Myocyte (in vitro differentiated cells): ENCODE results near the gene INPP5A. TPM values are rescaled to one million over a fixed set of nuclear protein-coding genes. Genes with fewer than 3 reads are reported as not detected.
"Not testable (repeated sequence)": the region's sequence is repeated elsewhere in the genome, so short reads cannot be mapped to it uniquely, and the experiment has no call there.

Experiments used
- DNase-seq: peaks from one replicate; pipeline ENCODE4 v3.0.0-alpha.2; 2012; ENCODE audit warnings: low read depth
- total RNA-seq: library from RNA; depleted of rRNA; stranded (reverse); fragments of >200 nt; gene quantifications from 2 replicates; pipeline ENCODE4 v1.2.3, GENCODE V29; 2014

Gene INPP5A
- total RNA-seq, 1 donor from 2014 or later = 48.6 TPM

DNA sequence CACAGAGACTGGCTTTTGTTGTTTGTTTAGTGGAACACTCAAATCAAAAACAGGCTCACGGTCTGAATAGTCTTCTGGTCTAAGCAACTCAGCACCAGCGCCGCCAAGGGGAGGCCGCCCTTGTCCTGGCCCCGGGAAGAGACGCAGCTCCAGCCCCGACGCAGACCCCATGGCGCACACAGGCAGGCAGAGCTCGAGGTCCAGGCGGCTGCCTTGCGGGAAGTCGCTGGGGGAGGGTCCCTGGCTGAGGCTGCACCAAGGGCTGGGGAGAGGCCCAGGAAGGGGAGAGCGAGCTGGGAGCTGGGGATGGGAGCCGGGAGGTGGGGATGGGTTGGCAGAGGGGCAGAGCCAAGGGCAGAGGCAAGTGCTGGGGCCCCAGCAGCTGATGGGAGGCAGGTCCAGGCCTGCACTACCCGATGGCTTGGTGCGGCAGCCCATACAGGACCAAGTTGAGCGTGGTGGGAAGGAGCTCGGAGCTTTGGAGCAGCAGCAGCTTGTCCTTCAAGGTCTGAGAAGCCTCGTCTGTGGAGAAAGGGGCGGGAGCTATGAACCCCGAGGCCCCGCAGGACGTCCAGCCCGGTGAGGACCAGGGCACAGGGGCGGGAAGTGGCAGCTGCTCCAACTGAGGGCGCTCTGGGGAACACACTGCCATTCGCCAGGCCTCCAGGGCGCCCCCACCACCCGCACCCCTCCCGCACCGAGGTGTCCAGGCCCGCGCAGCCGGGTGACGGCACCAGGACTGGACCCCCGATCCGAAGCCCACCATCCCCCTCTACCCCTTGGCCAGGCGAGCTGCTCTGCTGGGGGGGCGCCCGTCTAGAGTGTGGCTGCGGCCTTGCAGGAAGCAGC, 271.0 kb downstream of the INPP5A start:
- no peak for DNase-seq

GRCh38 chr10:132809232-132810140, 271.9 kb downstream of the INPP5A start:
- DNase-seq = no peak

DNA sequence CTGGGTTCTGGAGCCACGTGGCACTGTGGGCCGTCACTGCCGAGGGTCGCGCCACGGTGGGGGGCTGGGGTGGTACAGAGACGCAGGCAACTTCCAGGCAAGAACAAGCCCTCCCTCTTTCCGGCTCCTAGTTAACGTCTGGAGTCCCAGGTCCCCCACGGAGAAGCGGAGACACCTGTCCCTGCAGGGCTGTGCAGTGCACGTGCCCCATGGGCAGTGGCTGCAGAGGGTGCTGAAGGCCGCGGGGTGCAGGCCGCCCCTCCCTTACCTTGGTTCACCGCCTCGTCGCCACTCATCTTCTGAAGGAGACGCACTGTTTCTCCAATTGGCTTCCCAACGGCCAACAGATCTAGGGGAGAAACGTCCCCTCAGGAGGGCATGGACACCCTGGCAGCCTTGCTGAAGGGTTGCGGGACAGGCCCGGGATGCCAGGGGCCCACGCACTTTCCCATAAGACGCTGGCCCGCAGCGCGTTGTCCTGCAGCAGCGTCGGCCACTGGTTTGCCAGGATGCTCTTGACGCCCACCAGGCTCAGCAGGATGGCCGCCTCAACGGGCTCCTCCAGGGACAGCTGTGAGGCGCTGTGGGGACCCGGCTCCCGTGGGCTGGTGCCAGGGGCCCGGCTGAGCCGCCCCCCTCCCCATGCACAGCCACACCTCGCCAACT, 272.7 kb downstream of the INPP5A start:
- DNase-seq = no peak

DNA sequence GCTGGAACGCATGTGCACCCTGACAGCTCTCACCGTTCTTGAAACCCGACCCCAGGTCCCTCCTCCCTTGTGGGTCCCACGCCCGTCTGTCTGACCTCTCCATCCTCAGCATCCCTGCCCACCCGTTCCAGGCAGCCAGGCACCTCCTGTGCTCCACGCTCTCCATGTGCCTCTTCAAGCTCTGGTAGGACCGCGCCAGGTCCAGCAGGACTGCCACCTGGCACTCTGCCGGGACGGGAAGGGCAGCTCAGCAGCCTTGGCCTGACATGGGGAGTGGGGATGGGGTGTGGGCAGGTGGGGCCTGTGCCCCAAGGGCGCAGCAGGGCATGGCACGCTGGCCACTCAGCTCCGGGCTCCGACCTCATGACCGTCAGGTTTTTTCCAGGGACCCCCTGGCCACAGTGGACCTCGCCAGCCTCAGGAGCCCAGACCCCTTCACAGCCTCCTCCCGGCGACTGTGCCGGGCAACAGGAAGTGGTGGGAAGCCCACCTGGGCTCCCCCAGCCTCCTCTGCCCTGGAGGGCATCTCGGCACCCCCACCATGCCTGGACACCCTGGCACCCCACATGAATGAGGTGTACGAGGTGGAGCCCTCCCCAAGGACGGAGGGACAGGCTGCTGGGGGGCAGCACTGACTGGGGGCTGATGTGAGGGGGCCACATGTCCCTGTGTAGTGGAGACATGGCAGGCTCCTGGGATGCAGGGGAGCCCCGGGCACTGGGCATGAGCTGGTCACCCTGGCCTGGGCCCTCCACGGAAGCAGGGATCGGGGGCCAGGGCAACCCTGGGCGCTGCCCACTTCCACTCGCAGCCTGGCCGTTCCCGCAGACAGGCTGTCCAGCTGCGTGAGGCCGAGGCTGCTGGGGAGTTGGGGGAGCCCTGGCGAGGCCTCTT, 273.5 kb downstream of the INPP5A start:
- no peak for DNase-seq

GRCh38 chr10:132811891-132812481, 274.4 kb downstream of the INPP5A start:
- no peak for DNase-seq

- no peak for DNase-seq
Observed at GRCh38 chr10:132812520-132812919, 274.9 kb downstream of the INPP5A start.

DNA sequence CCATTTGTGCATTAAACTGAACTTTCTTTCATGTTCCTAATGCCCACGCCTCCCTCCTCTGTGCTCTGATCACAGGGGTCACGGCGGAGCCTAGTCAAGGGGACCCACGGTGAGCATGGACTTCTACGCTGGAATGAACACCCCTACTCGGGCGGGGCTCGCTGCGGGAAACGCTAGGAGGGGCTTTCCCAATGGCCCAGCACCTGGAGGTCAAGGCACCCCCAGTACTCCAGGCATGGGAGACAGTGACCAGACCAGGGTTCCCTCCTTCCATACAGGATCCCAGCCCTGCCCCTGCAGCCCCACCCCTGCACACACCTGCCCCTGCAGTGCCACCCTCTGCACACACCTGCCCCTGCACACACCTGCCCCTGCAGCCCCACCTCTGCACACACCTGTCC, 275.4 kb downstream of the INPP5A start:
- DNase-seq = no peak

GRCh38 chr10:132813560-132814468, 276.2 kb downstream of the INPP5A start:
- DNase-seq = no peak

DNA sequence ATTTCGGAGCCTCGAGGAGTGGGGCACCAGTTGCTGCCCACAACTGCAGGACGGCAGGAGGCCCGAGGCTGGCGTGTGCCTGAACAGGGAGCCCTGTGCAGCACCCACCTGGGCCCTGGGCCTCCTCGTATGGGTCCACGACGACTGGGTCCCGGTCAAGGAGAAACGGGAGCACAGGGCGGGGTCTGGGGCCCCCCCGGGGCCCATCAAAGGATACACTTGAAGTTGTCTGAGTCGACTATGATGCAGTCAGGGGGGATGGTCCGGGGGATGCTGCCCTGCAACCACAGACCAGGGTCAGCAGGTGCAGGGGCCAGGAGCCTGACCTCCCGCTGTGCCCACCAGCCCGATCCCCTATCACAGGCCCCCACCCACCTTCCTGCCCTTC, 276.9 kb downstream of the INPP5A start:
- DNase-seq = no peak

- DNase-seq = no peak
Observed at GRCh38 chr10:132815168-132815857, 277.7 kb downstream of the INPP5A start.

GRCh38 chr10:132816718-132817117, 279.1 kb downstream of the INPP5A start:
- no peak for DNase-seq

DNA sequence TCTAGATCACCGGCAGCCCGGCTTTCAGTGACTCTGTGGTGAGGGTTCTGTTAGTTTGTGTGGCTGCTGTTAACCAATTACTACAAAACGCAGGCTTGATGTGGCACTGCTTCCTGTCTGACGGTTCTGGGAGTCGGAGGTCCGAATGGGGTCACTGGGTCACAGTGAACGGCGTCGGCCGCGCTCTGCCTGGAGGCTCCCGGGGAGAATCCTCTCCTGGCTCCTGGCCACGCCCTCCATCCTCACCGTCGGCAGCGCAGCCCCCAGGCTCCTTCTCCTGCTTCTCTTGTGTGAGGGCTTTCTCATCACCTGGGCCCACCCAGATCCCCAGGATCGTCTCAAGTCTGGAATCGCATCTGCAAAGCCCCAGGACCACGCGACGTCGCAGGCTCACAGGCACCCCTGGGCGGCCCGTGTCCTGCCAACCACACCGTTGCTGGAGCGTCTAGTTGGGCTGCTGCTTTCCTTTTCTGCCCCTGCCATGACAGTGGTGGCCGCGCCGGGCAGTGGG, 280.2 kb downstream of the INPP5A start:
- no peak for DNase-seq

GRCh38 chr10:132820056-132820455, 282.5 kb downstream of the INPP5A start:
- DNase-seq = no peak

- not testable (repeated sequence) for DNase-seq
Observed at GRCh38 chr10:132825783-132826523, 288.4 kb downstream of the INPP5A start.

DNA sequence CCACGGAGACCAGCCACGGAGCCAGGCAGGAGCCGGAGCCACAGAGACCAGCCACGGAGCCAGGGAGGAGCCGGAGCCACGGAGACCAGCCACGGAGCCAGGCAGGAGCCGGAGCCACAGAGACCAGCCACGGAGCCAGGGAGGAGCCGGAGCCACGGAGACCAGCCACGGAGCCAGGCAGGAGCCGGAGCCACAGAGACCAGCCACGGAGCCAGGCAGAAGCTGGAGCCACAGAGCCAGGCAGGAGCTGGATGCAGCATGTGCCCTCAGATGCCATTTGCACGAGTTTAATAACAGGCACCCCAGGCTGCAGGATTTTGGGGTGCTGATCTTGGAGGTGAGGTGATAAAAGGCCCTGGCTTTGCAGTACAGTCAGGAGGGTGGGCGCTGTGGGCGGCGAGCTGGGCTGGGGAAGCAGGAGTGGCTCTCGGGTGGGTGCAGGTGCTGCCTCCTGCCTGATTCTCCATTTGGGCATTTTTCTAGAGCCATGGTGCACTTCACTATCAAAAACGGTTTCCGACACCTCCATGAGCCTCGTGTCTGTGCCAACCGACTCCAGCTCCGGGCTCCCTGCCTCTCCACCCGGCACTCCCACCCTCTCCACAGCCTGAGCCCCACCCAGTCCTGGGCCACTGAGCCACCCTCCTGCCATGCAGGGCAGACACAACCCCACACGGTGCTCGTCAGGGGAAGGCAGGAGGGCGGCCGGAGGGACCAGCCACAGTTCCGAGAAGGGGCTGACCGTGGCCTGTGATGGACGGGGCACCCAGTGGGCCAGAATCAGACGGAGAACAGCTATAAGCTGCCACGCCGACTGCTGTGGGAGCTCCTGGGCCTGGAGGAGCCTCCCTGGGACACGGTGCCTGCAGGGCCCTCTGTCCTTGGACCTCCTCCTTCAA, 289.2 kb downstream of the INPP5A start:
- DNase-seq = no peak

GRCh38 chr10:132827423-132827789, 289.8 kb downstream of the INPP5A start:
- DNase-seq = no peak
